ENCODE results near the gene TMEM106C. TPM values are rescaled to one million over a fixed set of nuclear protein-coding genes. Genes with fewer than 3 reads are reported as not detected.

Gene TMEM106C
- total RNA-seq, 3 donors from 2014 or later (not counting 1 experiment from before 2014, with no cell fraction given), result 19.1 to 26.2 (median 22.5) TPM

- TF ChIP-seq CTCF (IDR thresholded peaks at IDR 0.05), result no peak
- H3K36me3 Mint-ChIP-seq, result no peaks in the 10 kb centered on the region
- Histone ChIP-seq H3K27ac (ENCODE audit: low read length) (no peak overlapping the region), H3K4me1 (ENCODE audit: control insufficient read depth, insufficient read depth, low read length) (peaks cover 43% of the 10 kb centered on the region), H3K27me3 (ENCODE audit: control insufficient read depth, insufficient read depth, low read length) (peaks cover 67% of the 10 kb centered on the region), H3K36me3 (ENCODE audit: control insufficient read depth, insufficient read depth, low read length) (no peaks in the 10 kb centered on the region), H3K4me3 (ENCODE audit: low read length) (no peak overlapping the region), H3K9me3 (ENCODE audit: control insufficient read depth, insufficient read depth, low read length) (no peaks in the 10 kb centered on the region)
- H3K27me3 Mint-ChIP-seq (ENCODE audit: low read depth in 2 of 2), result peaks cover 79 to 87% of the 10 kb centered on the region in 2 donors
- ATAC-seq, result no peak
- peak overlapping the region; percentile 71 for H3K4me3 Mint-ChIP-seq
- no peaks in the 10 kb centered on the region for H3K9me3 Mint-ChIP-seq
- H3K27ac Mint-ChIP-seq, result no peak overlapping the region
- DNase-seq, result no peak
- 7% methylated on average over 13 of the region's 13 CpGs for WGBS (ENCODE audit: insufficient coverage)
- intact Hi-C loops (cut with micrococcal nuclease), result no loop called here
- peaks cover 14 to 15% of the 10 kb centered on the region in 2 donors for H3K4me1 Mint-ChIP-seq
Measured at GRCh38 chr12:48002414-48002730, 39.0 kb downstream of the TMEM106C start.

- Histone ChIP-seq H3K4me1 (ENCODE audit: control insufficient read depth, insufficient read depth, low read length) (peaks cover 43% of the 10 kb centered on the region), H3K27me3 (ENCODE audit: control insufficient read depth, insufficient read depth, low read length) (peaks cover 66% of the 10 kb centered on the region), H3K4me3 (ENCODE audit: low read length) (no peak overlapping the region), H3K27ac (ENCODE audit: low read length) (no peak overlapping the region), H3K9me3 (ENCODE audit: control insufficient read depth, insufficient read depth, low read length) (no peaks in the 10 kb centered on the region), H3K36me3 (ENCODE audit: control insufficient read depth, insufficient read depth, low read length) (no peaks in the 10 kb centered on the region)
- H3K27me3 Mint-ChIP-seq (ENCODE audit: low read depth in 2 of 2), result peaks cover 81 to 87% of the 10 kb centered on the region in 2 donors
- H3K4me1 Mint-ChIP-seq, result peaks cover 14 to 15% of the 10 kb centered on the region in 2 donors
- ATAC-seq (no peak), DNase-seq (no peak)
- H3K9me3 Mint-ChIP-seq, result no peaks in the 10 kb centered on the region
- TF ChIP-seq CTCF (IDR thresholded peaks at IDR 0.05), result no peak
- intact Hi-C loops (cut with micrococcal nuclease), result no loop called here
- WGBS (ENCODE audit: insufficient coverage), result 6% methylated on average over 26 of the region's 26 CpGs
- no peaks in the 10 kb centered on the region for H3K36me3 Mint-ChIP-seq
- H3K4me3 Mint-ChIP-seq, result peak overlapping the region; percentile 25
- H3K27ac Mint-ChIP-seq, result no peak overlapping the region
Measured at GRCh38 chr12:48002773-48003218, 39.4 kb downstream of the TMEM106C start.

- Mint-ChIP-seq H3K9me3 (no peaks in the 10 kb centered on the region), H3K36me3 (no peaks in the 10 kb centered on the region), H3K4me3 (peak overlapping the region; percentile 65), H3K27ac (no peak overlapping the region), H3K27me3 (ENCODE audit: low read depth in 2 of 2) (peaks cover 78 to 87% of the 10 kb centered on the region in 2 donors), H3K4me1 (peaks cover 14 to 15% of the 10 kb centered on the region in 2 donors)
- Histone ChIP-seq H3K27ac (ENCODE audit: low read length) (no peak overlapping the region), H3K36me3 (ENCODE audit: control insufficient read depth, insufficient read depth, low read length) (no peaks in the 10 kb centered on the region), H3K4me3 (ENCODE audit: low read length) (no peak overlapping the region), H3K9me3 (ENCODE audit: control insufficient read depth, insufficient read depth, low read length) (no peaks in the 10 kb centered on the region), H3K4me1 (ENCODE audit: control insufficient read depth, insufficient read depth, low read length) (peaks cover 43% of the 10 kb centered on the region), H3K27me3 (ENCODE audit: control insufficient read depth, insufficient read depth, low read length) (peaks cover 67% of the 10 kb centered on the region)
- intact Hi-C loops (cut with micrococcal nuclease), result no loop called here
- ATAC-seq (no peak), DNase-seq (peak in 1 of 2 donors; percentile 38)
- TF ChIP-seq CTCF (IDR thresholded peaks at IDR 0.05), result no peak
- WGBS (ENCODE audit: insufficient coverage), result 6% methylated on average over 38 of the region's 38 CpGs
Measured at GRCh38 chr12:48003226-48004052, 40.0 kb downstream of the TMEM106C start.
